NCI-H1436 (cell line): ENCODE results near the gene C6orf89.
"Not testable (repeated sequence)": the region's sequence is repeated elsewhere in the genome, so short reads cannot be mapped to it uniquely, and the experiment has no call there.

Experiments used
- DNase-seq: peaks from one replicate; lab custom pipeline; 2025; lab: John Stamatoyannopoulos, UW

The C6orf89 gene

DNA sequence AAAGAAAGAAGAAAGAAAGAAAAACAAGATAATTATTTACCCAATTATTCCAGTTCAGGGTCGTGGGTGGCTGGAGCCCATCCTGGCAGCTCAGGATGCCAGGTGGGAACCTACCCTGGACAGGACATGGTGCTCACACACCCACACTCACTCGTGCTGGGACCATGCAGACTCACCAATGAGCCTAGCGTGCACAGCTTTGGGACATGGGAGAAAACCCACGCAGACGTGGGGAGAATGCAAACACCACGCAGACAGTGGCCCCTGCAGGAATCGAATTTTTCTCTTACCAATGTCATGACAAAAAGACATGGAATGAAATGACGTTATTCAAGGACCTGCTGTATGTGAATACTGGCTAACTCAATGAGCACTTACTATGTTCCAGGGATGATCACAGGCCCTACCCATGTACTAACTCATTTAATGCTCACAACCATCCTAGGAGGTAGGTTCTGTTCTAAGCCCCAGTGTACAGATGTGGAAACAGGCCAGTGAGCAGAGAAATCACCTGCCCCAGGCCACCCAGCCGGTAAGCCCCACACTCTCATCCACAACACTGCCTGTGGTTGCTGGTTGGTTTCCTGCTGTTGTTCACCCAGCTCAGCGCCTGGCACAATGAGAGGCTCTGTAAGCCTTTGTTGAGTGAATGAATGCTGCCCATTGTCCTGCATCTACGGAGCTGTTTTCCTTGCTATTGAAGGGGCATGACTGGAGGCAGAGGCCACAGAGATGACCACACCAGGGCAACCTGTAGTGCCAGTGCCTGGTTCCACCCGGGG is 62.0 kb downstream of the C6orf89 start:
- no peak for DNase-seq

DNA sequence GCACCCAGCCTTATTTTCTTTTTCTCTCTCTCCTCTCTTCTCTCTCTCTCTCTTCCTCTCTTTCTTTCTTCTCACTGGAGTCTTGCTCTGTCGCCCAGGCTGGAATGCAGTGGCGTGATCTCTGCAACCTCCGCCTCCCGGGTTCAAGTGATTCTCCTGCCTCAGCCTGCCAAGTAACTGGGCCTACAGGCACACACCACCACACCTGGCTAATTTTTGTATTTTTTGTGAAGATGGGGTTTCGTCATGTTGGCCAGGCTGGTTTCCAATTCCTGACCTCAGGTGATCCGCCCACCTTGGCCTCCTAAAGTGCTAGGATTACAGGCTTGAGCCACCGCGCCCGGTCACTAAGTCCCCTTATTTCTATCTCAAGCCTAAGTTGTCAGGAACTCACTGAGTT is 63.3 kb downstream of the C6orf89 start:
- DNase-seq = not testable (repeated sequence)

GRCh38 chr6:36949636-36950035 is 63.9 kb downstream of the C6orf89 start:
- DNase-seq = no peak

GRCh38 chr6:36953931-36954261 is 68.1 kb downstream of the C6orf89 start:
- DNase-seq = no peak

DNA sequence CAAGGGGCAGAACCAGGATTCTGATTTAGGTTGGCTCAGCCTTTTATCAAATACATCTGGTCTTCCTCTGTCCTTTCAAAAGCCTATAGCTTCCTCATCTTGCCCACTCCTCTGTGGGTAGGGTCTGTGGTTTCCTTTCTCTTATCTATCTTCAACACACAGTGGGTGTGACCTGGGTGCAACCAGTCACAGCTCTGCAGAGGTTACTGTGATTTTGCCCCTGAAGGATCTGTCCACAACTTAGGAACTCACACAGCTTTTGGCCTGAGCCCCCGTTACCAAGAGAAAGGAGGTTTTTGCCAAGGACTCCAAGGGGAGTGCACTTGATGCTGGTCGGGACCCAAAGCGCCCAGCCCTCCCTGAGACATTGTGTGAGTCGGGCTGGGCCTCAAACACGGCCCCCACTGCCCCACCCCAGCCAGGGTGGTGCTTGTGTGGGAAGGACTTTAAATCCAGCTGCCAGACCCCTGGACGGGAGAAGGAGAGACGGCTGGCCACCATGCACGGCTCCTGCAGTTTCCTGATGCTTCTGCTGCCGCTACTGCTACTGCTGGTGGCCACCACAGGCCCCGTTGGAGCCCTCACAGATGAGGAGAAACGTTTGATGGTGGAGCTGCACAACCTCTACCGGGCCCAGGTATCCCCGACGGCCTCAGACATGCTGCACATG is 68.6 kb downstream of the C6orf89 start, which contains the start of gene PI16:
Gene PI16, plus strand, starts transcription at position 477 of the 670 bp plus-strand sequence. Its CDS starts 23 bp downstream, at position 500.
- DNase-seq = no peak

GRCh38 chr6:36955136-36955535 is 69.4 kb downstream of the C6orf89 start:
- no peak for DNase-seq

DNA sequence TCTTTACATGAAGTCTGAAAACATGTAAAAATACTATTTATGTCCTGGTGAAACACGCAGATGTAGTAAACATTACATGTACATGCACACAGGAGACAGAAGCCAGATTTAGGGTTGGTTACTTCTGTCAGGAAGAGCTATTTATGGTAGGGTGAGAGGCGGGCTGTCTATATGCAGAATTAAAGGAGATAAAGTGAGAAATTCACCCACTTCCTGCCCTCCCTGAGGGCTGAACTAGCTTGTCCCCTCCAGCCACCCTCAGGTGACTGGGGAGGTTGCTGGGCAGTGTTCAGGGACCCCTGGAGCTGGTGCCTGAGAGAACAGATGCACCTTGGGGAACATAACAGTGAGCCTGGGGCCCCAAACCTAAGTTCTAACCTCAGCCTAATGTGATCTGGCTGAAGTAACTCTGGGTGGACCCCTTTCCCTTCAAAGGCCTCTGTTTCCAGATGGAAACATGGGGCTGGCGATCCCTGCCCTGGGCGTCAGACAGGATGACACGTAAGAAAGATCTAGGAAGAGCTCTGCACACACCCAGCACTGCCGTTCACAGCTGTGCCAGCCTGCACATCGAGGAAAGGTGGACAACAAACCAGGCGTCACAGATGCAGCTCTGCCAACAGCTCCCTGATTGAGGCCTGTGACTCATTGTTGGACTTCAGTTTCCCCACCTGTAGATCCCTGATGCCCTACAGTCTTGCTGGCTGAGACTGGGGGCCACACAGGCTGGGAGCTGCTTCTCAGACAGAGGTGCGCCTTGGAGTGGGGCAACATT is 70.1 kb downstream of the C6orf89 start:
- DNase-seq = no peak

GRCh38 chr6:36956446-36956820 is 70.7 kb downstream of the C6orf89 start:
- DNase-seq = no peak

DNA sequence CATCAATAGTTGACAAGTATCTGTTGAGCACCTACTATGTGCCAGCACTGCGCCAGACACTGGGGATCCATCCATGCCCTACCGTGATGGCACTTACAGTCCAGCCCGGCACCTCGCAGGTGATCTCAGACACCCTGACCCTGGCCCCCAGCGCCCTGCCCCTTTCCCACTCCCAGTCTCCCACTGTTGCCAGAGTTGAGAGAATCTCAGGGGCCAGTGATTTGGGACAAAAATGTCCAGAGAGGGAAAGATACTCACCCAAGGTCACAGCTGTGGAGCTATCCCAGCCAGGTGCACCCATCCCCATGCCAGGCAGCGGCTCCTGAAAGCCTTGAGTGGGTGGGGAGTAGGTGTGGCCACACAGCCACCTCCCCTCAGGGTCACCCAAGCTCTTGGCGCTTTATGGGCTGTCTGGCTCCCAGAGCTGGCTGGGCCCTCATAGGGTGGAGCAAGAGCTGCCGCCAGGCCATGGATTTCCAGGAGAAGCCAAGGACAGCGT is 72.1 kb downstream of the C6orf89 start:
- no peak for DNase-seq

DNA sequence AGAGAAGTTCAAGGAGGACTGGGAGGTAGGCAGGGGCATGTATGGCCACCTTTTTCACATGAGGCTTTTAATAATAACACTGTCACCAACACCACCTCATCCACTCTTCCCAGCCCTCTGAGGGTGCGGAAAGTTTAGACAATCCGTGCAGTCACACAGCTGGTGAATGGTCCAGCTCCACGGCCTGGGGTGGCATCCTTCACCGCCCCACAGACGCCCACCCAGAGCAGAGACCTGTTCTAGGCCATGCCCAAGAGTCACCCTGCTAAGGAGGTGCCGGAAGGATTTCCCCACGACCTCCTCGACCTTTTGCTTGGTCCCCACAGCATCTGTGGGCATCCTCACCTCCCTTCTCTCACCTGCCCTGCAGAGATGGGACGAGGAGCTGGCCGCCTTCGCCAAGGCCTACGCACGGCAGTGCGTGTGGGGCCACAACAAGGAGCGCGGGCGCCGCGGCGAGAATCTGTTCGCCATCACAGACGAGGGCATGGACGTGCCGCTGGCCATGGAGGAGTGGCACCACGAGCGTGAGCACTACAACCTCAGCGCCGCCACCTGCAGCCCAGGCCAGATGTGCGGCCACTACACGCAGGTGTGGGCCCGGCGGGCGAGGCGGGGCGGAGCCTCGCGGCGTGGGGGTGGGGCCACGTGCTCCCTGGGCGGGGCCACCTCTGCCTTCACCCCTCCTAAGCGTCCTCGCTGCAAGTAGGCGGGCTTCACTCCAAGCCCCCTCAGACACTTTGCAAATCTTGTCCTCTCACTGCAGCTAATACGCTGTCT is 73.2 kb downstream of the C6orf89 start:
- no peak for DNase-seq

GRCh38 chr6:36959555-36960250 is 74.0 kb downstream of the C6orf89 start:
- DNase-seq = no peak

DNA sequence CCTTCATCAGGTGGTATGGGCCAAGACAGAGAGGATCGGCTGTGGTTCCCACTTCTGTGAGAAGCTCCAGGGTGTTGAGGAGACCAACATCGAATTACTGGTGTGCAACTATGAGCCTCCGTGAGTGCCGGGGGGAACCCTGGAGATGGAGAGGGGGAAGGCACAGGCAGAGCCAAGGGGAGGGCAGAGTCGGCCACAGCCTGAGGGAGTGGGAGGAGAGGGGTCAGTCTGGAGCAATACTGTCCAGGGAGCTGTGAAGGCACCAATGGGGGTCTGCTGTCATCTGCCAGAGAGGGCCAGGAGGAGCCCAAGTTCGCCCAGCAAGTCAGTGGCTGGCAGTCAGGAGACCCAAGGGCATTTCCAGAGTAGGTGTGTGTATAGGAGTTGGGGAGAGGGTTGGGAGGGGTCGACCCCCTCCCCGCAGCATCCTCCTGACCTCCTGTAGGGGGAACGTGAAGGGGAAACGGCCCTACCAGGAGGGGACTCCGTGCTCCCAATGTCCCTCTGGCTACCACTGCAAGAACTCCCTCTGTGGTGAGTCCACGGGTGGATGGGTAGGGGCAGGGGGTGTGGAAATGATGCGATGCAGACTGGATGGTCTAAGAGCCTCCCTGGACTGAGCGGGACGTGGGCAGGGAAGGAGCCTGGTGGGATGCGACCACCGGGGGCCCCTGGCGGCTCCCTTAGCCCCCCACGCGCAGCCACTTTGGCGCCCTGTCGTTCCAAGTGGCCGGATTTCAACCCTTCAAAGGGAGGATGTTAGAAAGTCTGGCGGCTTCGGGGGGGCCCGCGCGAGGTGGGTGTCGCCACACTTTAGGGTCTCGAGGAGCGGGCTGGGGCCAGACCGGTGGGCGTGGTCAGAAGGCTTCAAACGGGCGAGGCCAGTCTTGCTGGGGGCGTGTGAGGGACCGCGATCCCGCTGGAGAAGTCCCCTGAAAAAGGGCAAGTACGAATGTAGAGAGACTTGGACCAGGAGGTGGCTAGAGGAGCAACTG is 76.0 kb downstream of the C6orf89 start:
- no peak for DNase-seq

- peak; percentile 0 for DNase-seq
Measured at GRCh38 chr6:36962874-36963273, 77.1 kb downstream of the C6orf89 start.

DNA sequence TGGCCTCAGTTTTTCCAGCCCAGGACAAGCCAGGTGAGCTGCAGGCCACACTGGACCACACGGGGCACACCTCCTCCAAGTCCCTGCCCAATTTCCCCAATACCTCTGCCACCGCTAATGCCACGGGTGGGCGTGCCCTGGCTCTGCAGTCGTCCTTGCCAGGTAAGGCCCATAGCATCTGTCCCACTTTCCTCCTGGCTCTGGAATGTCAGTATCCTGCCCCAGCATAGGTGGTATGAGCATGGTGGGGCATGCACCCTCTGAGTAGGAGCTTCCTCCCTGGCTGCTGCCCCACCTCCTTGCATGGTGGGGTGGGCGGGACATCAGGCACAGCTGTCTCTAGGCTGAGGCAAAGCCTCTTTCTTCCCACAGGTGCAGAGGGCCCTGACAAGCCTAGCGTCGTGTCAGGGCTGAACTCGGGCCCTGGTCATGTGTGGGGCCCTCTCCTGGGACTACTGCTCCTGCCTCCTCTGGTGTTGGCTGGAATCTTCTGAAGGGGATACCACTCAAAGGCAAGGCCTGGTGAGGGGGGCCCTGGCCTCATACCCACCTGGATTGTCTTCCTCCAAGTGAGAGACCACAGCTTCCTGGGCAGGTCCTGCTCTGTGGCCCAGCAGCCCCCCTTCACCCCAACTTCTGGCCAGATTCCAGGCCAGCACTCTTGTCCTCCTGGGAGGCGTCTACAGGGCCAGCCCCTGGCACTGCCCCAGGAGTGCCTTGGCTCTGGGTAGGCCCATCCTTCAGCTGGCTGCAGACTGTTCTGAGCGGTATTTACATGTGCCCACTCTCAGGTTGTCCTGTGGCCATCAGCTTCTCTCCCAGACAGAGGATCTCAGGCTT is 77.9 kb downstream of the C6orf89 start:
- DNase-seq = peak; percentile 0

- no peak for DNase-seq
Measured at GRCh38 chr6:36964349-36964748, 78.6 kb downstream of the C6orf89 start.

DNA sequence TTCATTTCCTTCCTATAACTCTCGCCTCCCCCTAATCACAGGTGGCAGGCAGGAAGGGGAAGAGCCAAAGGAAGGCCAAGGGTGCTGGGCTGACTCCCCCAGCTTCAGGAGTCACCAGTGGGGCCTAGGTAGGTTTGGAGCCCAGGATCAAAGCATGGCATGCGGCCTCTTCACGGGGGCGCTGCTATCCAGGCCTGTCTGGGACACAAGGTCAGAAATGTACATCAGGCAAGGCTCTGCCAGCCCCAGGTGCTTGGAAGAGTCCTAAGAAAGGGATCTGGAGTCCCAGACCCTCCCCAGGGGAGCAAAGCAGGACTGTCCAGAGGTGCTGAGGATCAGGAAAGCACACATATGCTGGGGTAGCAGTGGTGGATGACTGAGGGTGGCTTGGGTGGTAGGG is 79.2 kb downstream of the C6orf89 start:
- no peak for DNase-seq

DNA sequence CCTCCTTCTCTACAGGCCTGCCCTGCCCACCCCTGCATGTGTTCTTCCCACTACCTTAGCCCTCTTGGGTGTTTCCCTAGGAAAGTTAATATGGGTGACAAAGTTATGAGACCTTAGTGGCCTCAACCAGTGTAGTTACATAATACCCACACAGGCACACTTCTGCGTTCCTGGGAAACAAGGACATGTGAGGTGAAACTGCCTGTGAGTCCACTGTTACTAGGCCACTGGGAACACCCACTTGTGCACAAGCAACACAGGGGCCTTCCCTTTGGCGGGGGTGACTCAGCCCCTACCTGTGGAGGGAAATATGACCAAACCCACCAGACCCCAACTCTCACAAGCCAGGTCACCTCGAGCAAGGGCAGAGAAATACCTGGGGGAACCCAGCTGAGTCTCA is 81.5 kb downstream of the C6orf89 start:
- no peak for DNase-seq

- DNase-seq = no peak
Measured at GRCh38 chr6:36967757-36968156, 82.0 kb downstream of the C6orf89 start.
